ENCODE results near the gene PRICKLE1.
"Not testable (repeated sequence)": the region's sequence is repeated elsewhere in the genome, so short reads cannot be mapped to it uniquely, and the experiment has no call there.

PRICKLE1 gene

DNA sequence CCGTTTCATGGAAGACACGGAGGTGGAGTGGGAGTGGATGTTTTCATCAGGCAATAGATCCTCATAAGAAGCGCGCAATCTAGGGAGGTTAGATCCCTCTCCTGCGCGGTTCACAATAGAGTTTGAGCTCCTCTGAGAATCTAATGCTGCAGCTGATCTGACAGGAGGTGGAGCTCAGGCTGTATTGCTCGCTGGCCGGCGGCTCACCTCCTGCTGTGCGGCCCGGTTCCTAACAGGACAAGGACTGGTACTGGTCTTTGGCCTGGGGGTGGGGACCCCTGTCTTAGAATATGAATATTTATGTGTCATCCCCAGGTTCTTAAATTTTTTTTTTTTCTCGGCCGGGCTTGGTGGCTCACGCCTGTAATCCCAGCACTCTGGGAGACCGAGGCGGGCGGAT is 36.7 kb downstream of the PRICKLE1 start:
- DNase-seq = no peak

DNA sequence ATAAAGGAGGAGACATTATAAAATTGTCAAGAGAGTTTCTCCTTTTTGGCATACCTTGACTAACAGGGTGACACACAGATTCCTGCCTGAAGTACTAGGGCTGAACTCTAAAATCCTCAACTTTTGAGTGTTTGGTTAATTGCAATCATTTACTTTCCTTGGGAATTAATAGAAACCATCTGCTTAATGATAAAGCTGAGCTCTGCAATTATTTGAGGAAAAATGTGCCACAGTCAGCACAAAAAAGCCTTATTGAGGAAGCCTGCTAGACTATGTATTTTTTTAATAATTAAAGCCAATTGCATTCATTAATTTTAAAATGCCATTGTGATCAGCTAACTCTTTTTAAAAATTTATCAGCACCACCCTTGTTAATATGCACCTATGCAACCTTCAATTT is 38.7 kb downstream of the PRICKLE1 start:
- no peak for DNase-seq

DNA sequence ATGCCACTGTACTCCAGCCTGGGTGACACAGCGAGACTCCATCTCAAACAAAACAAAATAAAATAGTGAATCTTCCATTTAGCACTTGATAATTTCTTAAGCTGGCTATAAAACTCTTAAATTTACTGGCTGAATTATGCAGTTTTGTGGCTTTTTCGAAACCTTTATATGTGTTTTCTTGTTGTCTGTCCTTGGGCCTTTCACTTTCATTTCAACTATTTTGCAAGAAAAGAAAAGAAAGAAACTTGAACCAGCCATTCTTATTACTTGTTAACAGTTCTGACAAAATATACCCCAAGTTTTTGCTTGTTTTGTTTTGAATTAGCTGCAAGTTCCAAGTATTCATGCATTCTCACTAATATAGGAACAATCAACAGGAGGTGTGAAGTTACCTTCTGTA is 42.8 kb downstream of the PRICKLE1 start:
- no peak for DNase-seq

DNA sequence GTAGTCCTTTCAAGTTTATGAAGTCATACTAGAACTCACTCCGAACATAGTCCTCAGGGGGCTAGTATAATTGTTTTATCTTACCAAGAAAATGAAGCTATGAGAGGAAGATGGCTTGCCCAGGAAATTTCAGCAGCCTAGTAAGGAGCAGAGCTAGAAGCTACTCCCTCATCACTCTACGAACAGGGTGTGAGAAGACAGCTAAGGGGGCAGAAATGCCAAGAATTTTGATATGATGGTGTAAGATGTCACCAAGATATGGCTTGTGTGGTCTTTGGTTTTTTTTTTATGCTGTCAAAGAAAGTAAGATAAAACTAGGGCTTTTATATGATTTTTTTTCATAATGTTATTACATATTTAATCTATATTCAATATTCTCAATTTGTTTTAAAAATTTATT is 47.6 kb downstream of the PRICKLE1 start:
- DNase-seq = no peak

DNA sequence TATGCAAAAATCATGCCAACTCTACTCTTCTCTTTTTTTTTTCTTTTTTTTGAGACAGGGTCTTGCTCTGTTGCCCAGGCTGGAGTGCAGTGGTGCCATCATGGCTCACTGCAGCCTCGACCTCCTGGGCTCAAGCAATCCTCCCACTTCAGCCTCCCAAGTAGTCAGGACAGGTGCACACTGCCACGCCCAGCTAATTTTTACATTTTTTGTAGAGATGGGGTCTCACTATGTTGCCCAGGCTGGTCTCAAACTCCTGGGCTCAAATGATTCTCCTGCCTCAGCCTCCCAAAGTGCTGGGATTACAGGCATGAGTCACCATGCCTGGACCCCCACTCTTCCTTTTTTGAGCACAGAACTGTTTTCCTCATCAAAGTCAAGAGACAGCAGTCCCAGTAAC is 48.2 kb downstream of the PRICKLE1 start:
- not testable (repeated sequence) for DNase-seq

DNA sequence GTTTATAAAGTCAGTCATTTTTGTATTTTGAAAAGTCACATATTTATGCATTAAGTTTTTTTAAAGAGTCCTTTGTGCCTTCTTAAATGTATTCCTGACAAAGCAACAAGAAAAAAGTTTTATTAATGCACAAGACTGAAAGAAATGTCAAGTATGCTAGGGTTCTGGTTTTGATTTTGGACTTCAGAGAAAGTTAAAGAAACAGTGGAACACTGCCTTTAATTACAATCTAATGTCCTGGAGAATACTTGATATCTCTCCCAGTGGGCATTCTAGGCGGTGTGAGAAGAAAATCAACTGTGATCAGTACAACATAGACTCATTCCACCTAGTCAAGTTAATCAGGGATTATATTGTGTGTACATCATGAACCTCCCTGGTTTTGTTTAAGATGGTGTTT is 49.9 kb downstream of the PRICKLE1 start:
- DNase-seq = no peak

DNA sequence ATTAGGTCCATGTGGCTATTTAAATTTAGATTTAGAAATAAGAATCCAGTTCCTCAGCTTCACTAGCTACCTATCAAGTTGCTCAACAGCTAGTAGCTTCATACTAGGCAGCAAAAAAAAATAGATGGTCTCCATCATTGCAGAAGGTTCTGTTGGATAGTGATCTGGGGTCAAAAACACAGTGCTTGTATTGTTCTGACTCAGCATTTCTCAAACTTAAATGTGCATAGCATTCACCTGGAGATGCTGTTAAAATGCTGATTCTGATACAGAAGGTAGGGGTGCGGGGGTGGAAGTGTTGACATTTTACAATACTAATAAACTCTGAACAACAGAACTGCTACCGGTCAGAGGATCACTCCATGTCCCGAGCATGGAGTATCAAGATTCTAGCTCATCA is 51.3 kb downstream of the PRICKLE1 start:
- DNase-seq = no peak

DNA sequence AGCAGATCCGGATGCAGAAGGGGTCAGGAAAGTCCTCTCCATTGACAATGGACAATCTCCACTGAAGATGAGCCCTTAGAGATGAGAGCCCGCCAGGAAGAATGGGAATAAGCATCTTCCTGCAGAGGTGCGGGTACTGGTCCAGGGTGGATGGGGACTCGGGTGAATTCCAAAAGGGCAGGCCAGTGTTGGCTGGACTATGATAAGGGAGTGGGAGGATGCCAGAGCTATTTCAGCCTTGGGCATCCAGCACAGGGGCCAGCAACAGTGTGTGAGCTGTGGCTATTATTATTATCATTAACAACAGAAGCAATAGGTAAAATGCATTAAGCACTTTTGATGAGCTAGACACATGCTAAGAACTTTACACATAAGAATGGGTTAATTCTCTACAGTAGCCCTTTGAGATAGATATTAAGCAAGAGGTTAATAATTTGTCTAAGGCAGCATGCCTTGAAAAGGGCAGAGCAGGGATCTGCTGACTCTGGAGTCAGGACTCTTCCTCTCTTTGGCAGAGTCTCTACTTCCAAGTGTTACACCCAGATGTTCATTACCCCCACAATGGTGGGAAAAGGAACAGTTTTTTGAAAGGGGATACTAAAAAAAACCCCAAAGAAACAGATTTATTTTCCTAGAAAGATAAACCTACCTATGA is 55.2 kb downstream of the PRICKLE1 start:
- DNase-seq = no peak

DNA sequence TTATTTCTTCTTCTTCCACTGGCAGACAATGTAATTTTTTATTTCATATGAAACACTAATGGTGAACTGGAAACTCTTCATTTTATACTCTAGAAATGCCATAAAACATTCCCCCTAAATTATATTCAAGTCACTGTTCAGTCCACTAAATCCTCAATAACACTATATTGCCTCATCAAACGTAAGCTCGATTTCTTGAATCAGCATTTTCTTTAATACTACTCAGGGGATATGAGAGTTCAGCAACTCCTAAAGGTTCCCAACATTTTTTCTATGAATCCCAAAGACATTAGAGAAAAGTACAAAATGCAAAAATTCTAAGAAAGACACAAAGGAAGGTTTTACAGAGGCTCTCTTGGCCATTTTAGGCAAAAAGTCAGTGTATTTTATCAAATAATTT is 59.3 kb downstream of the PRICKLE1 start:
- DNase-seq = no peak

DNA sequence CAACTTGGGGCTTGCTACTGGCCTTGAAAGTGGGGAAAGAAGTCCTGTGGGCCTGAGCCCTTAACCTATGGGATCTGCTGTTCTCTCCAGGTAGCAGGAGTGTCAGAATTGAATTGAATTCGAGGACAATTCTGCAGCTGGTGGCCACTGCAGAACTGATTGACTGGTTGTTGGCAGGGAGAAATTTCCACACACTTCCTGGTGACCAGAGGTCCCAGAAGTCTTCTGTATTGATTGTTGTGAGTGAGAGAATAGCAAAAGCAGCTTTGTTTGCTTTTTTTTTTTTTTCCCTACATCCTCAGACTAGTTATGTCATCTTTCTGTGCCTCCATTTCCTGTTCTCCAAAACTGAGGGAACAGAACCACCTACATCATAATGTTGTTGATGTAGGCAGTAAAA is 64.1 kb downstream of the PRICKLE1 start:
- no peak for DNase-seq

DNA sequence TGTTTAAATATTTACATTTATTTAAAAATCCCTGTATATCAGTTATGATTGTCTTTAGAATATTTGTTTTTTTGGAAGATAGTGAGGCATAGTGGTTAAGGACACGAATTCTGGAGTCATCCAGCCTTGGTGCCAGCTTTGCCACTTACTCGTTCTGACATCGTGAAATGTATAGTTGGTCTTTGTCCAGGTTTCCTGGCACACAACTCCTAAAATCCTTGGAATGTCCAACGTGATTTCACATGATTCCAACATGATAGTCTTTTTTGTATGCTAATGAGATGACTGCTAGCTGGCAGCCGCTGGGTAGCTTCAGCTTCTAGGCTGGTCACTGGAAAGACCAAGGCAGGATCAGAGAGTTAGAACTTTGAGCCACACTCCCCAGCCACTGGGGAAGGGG is 64.8 kb downstream of the PRICKLE1 start:
- no peak for DNase-seq

DNA sequence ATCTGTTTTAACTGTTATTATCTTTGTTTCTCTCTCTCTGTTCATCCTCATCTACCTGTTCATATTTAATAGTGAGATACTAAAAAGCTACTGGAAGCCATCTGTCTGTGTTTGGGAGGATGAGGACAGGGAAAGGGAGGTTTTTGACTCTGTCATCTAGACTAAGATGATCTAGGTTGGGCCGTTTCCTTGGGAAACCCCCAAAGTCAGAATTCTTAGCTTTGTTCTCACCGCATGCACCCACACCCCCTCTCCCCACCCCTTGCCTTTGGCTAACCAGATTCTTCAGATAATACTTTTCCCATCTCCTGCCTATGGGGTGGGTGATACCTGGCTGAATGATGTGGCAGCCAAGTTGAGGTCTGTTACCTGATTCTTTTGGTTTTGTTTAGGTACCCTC is 73.0 kb downstream of the PRICKLE1 start:
- no peak for DNase-seq

DNA sequence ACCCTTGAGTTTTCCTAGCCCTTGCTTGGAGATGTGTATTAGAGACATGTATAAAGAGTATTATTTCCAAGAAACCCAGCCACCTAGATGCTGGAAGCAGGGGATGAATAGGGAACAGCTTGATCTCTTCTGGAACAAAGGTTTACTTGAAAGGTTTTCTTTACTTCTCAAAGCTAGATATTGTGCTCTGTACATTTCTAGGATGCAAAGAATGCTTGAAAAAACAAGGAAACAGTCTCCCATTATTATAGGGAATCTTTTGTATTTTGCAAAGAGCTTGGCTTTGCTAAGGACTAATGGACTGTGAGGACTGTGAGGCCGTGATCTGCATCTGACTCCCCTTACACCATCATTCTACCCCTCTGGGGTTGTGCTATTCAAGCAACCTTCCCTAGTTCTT is 77.9 kb downstream of the PRICKLE1 start:
- no peak for DNase-seq

DNA sequence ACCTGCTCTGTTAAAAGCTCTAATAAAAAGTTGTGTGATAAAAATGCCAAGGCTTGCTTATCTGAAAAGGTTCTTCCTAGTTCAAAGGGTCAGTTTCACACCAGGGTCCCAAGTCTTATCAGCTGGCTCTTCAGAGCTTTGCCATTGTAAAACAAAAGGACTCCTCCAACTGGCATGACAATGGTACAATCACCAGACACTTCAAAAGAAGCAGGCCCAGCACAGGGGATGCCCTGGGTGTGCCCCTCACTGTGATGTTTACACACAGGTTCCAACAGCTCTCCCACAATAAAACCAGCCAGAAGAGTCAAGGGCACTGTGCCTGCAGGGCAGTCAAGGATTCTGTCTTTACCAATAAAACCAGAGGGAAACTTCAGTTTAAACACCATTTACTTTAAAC is 78.7 kb downstream of the PRICKLE1 start:
- no peak for DNase-seq

DNA sequence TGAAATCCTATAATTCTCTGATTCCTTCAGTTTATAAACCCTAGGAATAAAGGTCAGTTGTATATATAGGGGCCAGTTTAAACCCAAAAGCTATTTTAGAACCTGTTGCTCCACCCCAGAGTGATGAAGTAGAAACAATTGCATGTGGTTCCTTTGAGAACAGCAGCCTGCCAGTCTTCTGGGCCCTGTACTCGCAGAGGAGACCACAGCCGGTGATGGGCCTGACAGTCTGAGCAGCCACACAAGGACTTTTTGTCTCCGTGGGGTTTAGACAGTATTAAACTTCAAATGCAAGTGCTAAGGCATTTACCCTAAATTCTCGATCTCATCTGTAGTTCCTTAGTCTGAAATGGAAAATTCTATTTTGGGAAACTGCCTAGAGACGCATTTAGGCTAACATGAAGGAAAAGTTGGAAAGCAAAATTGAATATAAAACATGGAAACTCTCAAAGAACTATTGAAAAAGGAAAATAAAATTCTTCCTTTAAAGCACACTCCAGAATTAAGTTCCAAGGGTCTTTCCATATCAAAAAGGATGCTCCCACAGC is 80.6 kb downstream of the PRICKLE1 start:
- DNase-seq = no peak

DNA sequence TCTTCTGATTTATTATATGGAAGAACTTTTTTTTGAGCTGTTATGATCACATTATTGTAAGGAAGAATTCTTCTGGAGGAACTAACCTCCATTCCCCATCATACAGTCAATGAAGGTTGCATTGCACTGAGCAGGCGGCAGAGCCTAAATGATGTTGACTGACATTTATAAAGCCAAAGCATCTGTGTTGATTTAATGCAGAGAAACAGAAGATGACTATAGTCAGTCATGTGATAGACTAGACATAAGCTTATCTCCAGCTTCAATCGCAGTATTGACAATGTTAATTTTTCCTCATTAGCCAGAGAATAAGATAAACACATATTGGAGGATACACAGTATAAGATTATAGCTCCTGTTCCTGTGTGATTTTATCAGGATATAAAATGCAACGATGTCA is 82.0 kb downstream of the PRICKLE1 start:
- DNase-seq = no peak

DNA sequence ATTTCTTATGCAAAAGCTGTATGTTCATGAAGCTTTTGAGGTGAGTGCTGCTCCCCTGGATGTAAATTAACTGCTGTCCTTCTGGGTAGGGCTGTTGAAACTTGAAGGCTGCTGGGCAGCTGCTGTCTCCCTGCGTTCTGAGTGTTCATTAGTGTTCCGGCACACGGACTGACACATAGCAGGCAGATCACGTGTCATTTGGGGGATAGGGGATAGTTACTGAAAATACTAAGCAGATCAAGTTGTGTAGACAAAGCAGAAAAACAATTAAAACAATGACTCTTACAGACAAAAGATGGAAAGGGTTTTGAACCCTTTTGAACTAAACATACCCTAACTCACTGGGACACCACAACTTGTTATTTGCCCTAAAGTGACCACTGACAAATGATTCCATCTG is 82.5 kb downstream of the PRICKLE1 start:
- no peak for DNase-seq

DNA sequence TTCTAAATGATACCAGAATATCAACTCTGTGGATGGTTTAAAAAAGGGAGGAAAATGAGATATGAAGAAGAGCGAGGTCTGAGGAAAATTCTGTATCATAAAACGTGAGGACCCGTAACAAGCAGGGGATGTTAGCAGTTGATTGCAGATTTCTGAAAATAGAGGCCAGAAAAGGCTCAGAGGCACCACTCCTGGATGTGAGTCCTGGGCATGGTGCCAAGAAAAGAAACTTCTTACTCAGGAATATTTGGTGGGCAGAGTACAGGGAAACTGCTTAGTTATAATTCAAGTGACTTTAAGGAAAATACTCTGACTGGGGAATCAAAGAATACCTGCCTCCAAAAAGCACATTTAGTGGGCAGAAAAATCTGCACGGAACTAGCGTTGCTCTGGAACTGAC is 85.5 kb downstream of the PRICKLE1 start:
- DNase-seq = no peak

DNA sequence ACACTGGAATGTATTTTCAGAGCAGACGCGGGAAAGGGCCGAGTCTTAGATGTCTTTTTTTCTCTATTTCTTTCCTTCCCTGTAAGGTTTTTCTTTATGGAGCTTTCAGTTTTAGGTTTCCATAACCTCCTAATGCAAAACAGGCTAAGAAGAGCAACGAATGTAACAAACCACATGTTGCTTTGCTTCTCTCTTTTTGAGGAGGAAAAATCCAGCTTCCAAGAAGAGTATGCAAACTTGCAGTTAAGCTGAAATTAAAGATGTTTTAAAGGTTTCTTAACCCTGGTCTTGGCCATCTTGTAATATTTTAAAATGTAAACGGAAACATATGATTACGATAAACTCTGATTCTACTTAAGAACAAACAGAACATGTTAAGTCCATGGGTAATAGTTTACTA is 86.9 kb downstream of the PRICKLE1 start:
- no peak for DNase-seq

DNA sequence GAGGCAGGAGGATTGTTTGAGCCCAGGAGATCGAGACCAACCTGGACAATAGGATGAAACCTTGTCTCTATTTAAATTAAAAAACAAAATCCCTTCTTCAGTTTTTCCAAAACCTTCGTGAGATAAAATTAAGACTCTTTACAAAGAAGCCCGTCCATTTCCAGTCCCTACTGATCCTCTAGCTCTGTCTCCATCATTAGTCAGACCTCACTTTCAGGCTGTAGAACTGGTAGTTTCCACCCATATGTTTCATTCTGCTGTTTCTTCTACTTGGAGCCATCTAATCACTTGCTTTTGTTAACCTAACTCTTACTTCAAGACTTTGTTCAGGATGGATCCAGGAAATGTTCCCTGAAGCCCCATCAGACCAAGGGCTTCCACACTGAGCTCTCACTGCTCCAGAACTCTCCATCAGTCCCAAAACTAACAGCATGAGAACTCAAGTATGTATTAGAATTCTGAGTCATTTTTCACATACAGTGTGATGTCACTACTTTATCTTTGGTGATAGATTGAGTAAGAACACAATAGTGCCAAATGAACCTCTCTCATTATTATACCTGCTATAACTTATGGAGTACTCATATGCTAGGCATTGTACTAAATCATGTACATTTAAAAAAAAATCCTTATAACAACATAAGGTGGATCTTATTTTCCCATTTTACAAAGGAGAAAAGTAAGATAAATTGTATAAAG is 90.8 kb downstream of the PRICKLE1 start:
- no peak for DNase-seq

DNA sequence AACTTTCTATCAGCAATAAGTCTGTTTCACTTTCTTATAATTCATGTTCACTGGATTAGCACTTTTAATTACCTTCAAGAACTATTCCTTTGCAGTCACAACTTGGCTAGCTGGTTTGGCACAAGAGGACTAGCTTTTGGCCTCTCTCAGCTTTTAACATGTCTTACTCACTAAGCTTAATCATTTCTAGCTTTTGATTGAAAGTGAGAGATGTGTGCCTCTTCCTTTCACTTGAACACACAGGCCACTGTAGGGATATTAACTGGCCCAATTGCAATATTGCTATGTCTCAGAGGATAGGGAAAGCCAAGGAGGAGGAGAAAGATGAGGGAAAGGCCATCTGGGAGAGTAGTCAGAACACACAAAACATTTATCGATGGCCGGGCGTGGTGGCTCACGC is 92.7 kb downstream of the PRICKLE1 start:
- no peak for DNase-seq

DNA sequence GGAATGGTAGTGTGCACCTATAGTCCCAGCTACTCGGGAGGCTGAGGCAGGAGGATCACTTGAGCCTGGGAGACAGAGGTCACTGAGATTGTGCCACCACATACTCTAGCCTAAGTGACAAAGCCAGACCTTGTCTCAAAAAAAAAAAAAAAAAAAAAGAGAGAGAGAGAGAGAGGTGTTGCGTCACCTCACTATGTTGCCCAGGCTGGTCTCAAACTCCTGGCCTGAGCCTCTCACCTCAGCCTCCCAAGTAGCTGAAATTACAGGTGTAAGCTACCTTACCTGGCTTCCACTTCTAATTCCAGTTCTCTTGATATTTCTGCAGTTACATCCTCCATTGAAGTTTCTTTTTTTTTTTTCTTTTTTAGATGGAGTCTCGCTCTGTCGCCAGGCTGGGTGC is 94.3 kb downstream of the PRICKLE1 start:
- DNase-seq = no peak

DNA sequence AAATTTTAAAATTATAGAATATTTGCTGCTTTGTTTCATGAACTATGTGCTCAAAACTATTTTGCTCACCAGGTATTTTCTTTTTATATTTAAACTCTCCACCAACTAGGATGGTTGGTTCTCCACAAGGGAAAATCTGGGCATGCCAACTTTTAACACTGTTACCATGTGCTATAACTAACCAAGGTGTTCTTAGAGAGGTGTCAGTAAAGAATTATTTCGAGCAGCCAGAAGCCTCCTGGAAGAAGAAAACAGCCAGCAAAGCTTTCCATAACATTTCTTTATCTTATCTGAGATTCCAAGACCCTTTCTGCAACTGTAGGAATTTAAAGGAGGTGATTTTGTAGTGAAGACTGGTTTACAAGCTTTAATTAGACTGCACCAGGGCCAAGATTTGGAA is 97.3 kb downstream of the PRICKLE1 start:
- no peak for DNase-seq

DNA sequence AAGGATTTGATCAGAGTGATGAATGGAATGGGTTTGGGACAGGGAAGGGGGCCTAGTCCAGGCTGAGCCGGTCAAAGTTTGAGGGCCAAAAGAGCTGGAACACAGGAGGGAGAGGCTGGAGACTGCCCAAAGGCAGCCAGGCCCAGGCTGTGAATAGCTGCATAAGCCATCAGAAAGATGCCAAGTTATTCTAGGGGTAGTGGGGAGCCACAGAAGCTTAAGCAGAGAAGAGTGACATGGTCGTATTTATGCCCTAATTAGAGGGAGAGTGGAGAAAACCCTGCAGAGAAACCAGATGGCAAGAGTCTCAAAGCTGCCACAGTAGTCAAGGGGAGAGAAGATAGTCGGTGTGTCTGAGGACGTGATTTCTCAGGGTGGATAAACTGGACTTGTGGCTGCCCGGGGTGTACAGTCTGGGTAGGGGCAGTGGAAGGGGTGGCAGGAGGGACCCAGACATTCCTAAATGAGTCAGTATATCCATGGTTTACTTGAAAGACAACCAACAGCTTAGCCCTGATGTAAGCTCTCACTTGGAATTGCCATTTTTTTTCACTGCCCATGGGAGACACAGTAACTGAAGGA is 99.2 kb downstream of the PRICKLE1 start:
- DNase-seq = no peak

Data from stimulated activated CD4-positive, alpha-beta T cell treated with anti-CD3 and anti-CD28 coated beads, Interleukin-1b, Interleukin-23, amount 100 ng/mL, for 48 hours (primary cell).